ENCODE data around the gene LHPP.

Gene LHPP

GRCh38 chr10:124473070-124473469 is 11.4 kb downstream of the LHPP start:
- DNase-seq, result no peak

GRCh38 chr10:124474514-124475070 is 13.0 kb downstream of the LHPP start:
- no peak for DNase-seq

- DNase-seq, result no peak
Measured at GRCh38 chr10:124476043-124476725, 14.6 kb downstream of the LHPP start.

GRCh38 chr10:124477614-124478363 is 16.2 kb downstream of the LHPP start:
- DNase-seq, result no peak

DNA sequence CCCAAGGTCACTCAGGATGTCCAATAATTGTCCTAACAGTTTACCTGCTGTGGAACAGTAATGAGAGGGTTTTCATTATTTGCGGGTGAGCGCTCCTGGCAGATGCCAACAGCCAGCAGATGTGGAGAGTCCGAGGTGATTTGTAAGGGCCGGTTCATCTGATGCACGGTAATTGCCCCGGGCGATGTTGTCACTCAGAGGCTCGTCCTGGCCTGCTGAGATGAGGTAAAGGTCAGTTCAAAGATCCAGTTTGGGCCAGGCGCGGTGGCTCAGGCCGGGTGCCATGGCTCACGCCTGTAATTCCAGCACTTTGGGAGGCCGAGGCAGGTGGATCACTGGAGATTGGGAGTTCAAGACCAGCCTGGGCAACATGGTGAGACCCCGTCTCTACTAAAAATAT is 16.9 kb downstream of the LHPP start:
- no peak for DNase-seq

- no peak for DNase-seq
Measured at GRCh38 chr10:124480860-124481259, 19.2 kb downstream of the LHPP start.

DNA sequence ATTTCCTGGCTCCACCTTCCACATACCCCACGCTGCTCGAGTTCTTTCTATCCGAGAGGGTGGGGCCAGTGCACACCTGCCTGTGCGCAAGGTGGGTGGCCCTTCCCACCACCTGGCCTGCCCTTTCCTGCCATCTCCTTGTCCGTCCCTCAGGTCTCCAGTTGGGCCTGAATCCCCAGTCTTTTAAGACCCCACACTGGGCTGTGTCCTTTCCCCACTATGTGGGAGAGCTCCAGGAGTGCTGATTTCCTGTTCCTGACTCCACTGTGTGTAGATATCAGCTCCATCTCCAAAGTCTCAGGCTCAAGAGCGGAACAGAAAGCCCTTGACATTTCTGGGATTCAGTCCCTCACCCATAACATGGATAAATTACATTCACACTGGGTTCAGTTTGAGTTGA is 20.1 kb downstream of the LHPP start:
- no peak for DNase-seq

GRCh38 chr10:124482236-124482800 is 20.7 kb downstream of the LHPP start:
- no peak for DNase-seq

DNA sequence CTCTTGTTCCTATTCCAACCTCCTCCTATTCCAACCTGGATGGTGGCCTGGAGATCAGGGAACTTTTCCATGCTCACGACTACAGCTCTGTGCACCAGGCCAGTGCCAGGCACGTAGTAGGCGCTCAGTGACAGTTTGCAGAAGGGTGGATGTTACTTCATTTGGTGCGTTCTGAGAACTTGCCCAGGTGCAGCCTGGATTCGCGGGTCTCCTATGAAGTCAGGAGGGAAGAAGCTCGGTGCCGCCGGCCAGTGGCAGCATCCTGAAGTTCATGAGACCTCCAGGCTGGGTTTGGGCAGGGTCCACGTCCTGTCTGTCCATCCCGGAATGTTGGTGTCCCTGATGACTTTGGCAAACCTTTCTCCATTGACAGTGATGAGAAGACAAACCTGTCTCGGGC is 21.3 kb downstream of the LHPP start:
- no peak for DNase-seq

DNA sequence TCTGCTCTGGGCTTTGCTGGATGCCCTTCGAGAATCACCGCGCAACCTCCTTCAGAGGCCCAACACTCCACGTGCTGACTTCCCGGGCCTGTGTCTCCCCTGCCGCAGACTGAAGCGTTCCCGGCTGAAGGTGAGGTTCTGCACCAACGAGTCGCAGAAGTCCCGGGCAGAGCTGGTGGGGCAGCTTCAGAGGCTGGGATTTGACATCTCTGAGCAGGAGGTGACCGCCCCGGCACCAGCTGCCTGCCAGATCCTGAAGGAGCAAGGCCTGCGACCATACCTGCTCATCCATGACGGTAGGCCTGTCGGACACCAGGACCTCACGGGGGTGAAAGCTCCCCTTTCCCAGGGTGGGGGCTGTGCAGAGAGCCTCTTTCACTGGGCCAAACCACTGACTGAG is 22.4 kb downstream of the LHPP start:
- DNase-seq, result no peak

- no peak for DNase-seq
Measured at GRCh38 chr10:124484661-124485060, 23.0 kb downstream of the LHPP start.

DNA sequence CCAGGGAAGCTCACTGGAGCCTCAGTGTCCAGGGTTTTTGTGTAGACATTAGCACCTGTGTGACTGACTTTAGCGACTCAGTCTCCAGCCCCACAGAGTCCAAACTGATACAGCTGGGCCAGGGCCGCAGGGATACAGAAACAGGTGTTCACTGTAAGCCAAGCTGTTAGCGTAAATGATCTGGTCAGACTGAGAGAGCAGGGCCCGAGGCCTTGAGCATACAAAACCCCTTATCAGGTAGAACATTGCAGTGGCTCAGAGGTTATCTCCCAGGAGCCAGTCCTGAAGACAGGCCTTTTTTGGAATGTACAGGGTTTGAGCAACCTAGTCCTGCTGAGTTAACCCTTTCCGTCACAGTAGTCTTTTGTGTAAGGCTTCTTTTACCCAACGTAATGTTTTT is 25.0 kb downstream of the LHPP start:
- no peak for DNase-seq

- no peak for DNase-seq
Measured at GRCh38 chr10:124491105-124491504, 29.5 kb downstream of the LHPP start.

DNA sequence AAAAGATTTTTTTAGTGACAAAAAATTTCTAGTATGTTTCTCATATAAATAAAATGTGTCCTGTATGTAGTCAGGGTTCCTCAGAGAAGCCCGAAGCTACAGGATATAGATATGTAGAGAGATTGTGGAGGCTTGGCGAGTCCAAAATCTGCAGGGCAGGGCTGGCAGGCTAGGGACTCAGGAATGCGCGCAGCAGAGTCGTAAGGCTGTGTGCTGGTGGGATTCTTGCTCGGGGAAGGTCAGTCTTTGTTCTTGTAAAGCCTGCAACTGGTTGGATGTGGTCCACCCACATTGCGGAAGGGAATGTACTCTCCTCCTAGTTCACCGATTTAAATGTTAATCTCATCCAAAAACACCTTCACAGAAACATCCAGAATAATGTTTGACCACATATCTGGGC is 30.6 kb downstream of the LHPP start:
- no peak for DNase-seq

GRCh38 chr10:124493214-124493882 is 31.7 kb downstream of the LHPP start:
- DNase-seq, result no peak

- DNase-seq, result no peak
Measured at GRCh38 chr10:124494046-124494807, 32.6 kb downstream of the LHPP start.

DNA sequence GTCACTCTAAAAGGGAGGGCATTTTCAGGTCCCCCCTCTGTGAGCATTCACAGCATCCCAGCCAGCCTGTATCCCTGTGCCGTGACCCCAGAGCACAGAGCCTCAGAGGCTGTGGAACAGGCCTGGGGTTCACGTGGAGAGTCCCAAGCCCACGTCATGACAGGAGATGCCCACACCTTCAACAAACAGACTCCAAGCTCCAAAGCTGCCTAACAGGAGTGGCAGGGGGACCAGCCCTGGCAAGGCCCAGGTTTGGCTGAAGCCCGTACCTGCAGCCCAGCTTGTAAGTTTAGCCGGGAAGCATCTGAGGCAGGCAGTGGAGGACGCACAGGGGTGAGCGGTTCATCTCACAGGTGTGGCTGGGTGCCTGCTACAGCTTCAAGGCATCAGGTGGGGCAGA is 33.5 kb downstream of the LHPP start:
- DNase-seq, result no peak

- no peak for DNase-seq
Measured at GRCh38 chr10:124495725-124496124, 34.1 kb downstream of the LHPP start.

DNA sequence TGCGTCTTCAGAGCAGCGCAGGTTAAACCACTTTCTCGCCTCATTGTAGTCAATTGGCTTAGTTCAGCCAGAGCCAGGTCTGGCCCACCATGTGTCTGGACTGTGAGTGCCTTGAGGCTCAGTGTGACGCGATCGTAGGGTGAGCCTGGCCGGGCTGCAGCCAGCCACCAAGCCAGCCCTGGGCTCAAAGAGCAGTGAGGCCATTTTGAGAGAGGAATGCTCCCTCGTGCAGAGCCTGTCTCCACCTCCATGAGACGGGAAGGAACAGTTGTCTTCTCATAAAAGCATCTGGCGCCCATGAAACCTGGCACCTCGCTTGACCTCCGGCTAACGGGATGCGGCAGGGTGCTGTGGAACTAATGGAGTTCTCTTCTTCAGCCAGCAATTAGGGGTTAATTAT is 34.5 kb downstream of the LHPP start:
- no peak for DNase-seq

DNA sequence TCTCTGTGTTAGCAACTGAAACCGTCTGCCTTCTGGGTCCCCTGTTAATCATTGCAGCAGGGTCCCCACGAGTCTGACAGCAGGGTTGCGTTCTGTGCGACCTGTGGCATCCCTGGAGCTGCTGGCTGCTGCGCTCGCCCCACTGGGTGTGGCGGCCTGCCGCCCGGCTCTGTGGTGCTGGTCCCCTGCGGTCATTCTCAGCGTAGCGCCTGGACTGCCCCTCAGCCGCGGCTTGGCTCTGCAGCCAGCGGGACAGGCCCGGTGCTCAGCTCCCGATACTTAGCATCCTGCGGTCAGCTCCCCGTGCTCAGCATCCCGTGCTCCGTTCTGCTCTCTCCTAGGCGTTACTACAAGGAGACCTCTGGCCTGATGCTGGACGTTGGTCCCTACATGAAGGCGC is 35.0 kb downstream of the LHPP start:
- no peak for DNase-seq

GRCh38 chr10:124497196-124497881 is 35.7 kb downstream of the LHPP start:
- no peak for DNase-seq

DNA sequence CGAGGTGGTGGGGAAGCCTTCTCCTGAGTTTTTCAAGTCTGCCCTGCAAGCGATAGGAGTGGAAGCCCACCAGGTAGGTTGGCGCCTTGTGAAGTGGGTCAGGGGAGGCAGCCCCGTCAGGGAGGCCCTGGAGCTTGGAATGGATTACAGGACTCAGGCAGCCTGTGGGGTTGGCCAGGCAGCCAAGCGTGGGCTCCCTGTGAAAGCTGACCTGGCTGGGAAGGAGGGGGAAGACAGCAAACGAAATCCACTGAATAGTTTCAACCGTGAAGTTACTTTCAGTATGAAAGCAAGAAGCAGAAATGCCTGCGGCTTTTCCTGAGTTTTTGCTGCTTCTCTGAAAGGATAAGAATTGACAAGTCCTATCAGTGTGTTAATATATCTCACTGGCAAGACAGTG is 36.4 kb downstream of the LHPP start:
- DNase-seq, result no peak

Measured in activated effector memory CD4-positive, alpha-beta T cell treated with anti-CD3 and anti-CD28 coated beads, Interleukin-2, amount 50 U/mL, for 16 hours (primary cell).